ENCODE measurements around the gene CYS1.

The CYS1 gene

GRCh38 chr2:10123281-10123680, 43.1 kb upstream of the CYS1 start:
- TF ChIP-seq CTCF (IDR thresholded peaks at IDR 0.05) = no peak
- H3K27ac ChIP-seq = no peak overlapping the region
- H3K4me3 ChIP-seq = peak overlapping the region; percentile 75
- no peak for DNase-seq (ENCODE audit: low spot score)

- peak within 1 kb of the TSS; percentile 75 for H3K4me3 ChIP-seq
- peak; percentile 90 for DNase-seq (ENCODE audit: low spot score)
- no peak within 1 kb of the TSS for H3K27ac ChIP-seq
- TF ChIP-seq CTCF (IDR thresholded peaks at IDR 0.05) = no peak
Measured at GRCh38 chr2:10122500-10123280, 42.5 kb upstream of the CYS1 start, which contains the start of gene RRM2. Gene RRM2, plus strand, starts transcription at chr2:10122739. Its CDS starts 60 bp downstream, at chr2:10122799.

GRCh38 chr2:10120877-10121574, 40.8 kb upstream of the CYS1 start:
- no peak for DNase-seq (ENCODE audit: low spot score)
- H3K27ac ChIP-seq = peak overlapping the region in 1 of 2 donors; percentile 68
- peak overlapping the region; percentile 71 for H3K4me3 ChIP-seq
- TF ChIP-seq CTCF (IDR thresholded peaks at IDR 0.05) = no peak

GRCh38 chr2:10120158-10120876, 40.1 kb upstream of the CYS1 start:
- peak overlapping the region; percentile 71 for H3K4me3 ChIP-seq
- H3K27ac ChIP-seq = peak overlapping the region; percentile 40 to 68
- no peak for TF ChIP-seq CTCF (IDR thresholded peaks at IDR 0.05)
- peak; percentile 94 for DNase-seq (ENCODE audit: low spot score)

DNA sequence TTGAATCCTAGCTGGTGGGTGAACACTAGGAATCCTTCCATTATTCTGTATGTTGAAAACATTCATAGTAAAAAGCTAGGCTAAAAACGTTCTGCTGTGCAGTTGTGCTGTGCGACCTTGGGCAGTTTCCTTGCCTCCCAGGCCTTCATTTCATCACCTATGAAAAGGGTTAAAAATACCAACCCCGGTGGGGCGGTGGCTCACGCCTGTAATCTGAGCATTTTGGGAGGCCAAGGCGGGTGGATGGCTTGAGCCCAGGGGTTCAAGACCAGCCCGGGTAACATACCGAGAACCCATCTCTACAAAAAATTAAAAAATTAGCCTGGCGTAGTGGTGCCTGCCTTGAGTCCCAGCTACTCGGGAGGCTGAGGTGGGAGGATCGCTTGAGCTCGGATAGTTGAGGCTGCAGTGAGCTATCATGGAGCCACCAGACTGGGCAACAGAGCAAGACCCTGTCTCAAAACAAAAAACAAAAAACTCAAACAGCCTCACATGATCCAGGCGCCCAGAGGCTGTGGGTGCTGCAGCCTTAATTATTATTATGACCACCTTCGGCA, 39.5 kb upstream of the CYS1 start:
- peak overlapping the region in 1 of 2 donors; percentile 68 for H3K27ac ChIP-seq
- TF ChIP-seq CTCF (IDR thresholded peaks at IDR 0.05) = no peak
- H3K4me3 ChIP-seq = peak overlapping the region; percentile 71
- DNase-seq (ENCODE audit: low spot score) = no peak

DNA sequence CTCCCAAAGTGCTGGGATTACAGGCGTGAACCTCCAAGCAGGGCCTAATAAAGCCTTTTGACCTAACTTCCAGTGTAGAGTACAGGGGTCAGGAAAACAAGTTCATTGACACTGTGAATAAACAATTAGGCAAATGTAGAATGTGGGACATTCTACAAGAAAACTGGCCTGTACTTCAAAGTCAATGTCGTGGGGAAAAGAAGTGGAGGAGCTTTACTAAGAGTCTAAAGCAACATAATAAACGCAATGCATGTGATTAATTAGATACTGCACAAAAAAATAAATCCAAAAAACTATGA, 38.8 kb upstream of the CYS1 start:
- Histone ChIP-seq H3K4me3 (no peak overlapping the region), H3K27ac (no peak overlapping the region)
- TF ChIP-seq CTCF (IDR thresholded peaks at IDR 0.05) = no peak
- DNase-seq (ENCODE audit: low spot score) = no peak
